Gastrocnemius medialis (tissue), 4 donors: ENCODE measurements around the gene CLPX.

ENCODE experiments used
- POLR2A ChIP-seq, 2 donors: fragments of 450-650 bp; IDR thresholded peaks; one replicate each; pipeline ENCODE4 v1.6.1; 2017; ENCODE audit warnings: antibody characterized with exemption in 2 of 2, mild to moderate bottlenecking in 2 of 2, moderate library complexity in 2 of 2
- TF ChIP-seq, protein P1 (sequence below), 5 experiments: fragments of 450-650 bp in 3 of 5; fragments of 200-600 bp in 2 of 5; sonication (generic) in 2 of 5; IDR thresholded peaks in 4 of 5; conservative IDR thresholded peaks in 1 of 5; 1 replicate in 4 of 5; 2 replicates in 1 of 5; pipeline ENCODE4 v1.5.1; 2016 to 2019; ENCODE audit warnings: antibody characterized with exemption in 5 of 5, mild to moderate bottlenecking in 3 of 5, moderate library complexity in 3 of 5

DNA sequence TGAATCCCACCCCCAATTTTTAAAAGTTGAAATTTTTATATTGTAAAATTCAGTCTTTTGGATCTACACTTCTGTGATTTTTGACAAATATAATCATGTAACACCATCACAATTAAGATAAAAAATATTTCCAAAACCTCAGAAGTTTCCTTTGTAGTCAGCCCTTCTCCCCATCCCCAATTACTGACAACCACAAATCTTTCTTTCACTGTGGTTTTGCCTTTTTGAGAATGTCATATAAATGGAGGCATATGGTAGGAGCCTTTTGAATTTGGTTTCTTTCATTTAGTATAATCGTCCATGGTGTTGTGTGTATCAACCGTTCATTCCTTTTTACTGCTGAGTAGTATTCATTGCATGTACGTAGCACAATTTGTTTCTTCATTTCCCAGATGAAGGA is 34.0 kb upstream of the CLPX start:
- TF ChIP-seq, protein P1, sequence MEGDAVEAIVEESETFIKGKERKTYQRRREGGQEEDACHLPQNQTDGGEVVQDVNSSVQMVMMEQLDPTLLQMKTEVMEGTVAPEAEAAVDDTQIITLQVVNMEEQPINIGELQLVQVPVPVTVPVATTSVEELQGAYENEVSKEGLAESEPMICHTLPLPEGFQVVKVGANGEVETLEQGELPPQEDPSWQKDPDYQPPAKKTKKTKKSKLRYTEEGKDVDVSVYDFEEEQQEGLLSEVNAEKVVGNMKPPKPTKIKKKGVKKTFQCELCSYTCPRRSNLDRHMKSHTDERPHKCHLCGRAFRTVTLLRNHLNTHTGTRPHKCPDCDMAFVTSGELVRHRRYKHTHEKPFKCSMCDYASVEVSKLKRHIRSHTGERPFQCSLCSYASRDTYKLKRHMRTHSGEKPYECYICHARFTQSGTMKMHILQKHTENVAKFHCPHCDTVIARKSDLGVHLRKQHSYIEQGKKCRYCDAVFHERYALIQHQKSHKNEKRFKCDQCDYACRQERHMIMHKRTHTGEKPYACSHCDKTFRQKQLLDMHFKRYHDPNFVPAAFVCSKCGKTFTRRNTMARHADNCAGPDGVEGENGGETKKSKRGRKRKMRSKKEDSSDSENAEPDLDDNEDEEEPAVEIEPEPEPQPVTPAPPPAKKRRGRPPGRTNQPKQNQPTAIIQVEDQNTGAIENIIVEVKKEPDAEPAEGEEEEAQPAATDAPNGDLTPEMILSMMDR (IDR thresholded peaks at IDR 0.05 in 4 of 5, conservative IDR thresholded peaks at IDR 0.05 in 1 of 5) = no peak
- no peak for TF ChIP-seq POLR2A (IDR thresholded peaks at IDR 0.05)
